ENCODE results near the gene ABHD2.
"Not testable (repeated sequence)": the region's sequence is repeated elsewhere in the genome, so short reads cannot be mapped to it uniquely, and the experiment has no call there.

Gene ABHD2

GRCh38 chr15:89119489-89120478 lies 31.5 kb downstream of the ABHD2 start:
- DNase-seq (ENCODE audit: low read depth in 2 of 3, low spot score in 2 of 3), result no peak

- DNase-seq (ENCODE audit: low read depth in 2 of 3, low spot score in 2 of 3), result not testable (repeated sequence)
Measured at GRCh38 chr15:89120479-89121000, 32.3 kb downstream of the ABHD2 start.

GRCh38 chr15:89121414-89121813 lies 33.2 kb downstream of the ABHD2 start:
- DNase-seq (ENCODE audit: low read depth in 2 of 3, low spot score in 2 of 3), result no peak

GRCh38 chr15:89122505-89123180 lies 34.4 kb downstream of the ABHD2 start:
- no peak for DNase-seq (ENCODE audit: low read depth in 2 of 3, low spot score in 2 of 3)

GRCh38 chr15:89123181-89123525 lies 34.9 kb downstream of the ABHD2 start:
- DNase-seq (ENCODE audit: low read depth in 2 of 3, low spot score in 2 of 3), result no peak

- DNase-seq (ENCODE audit: low read depth in 2 of 3, low spot score in 2 of 3), result no peak
Measured at GRCh38 chr15:89125088-89125826, 37.0 kb downstream of the ABHD2 start.

- DNase-seq (ENCODE audit: low read depth in 2 of 3, low spot score in 2 of 3), result no peak
Measured at GRCh38 chr15:89126009-89126408, 37.8 kb downstream of the ABHD2 start.

GRCh38 chr15:89127054-89127702 lies 38.9 kb downstream of the ABHD2 start:
- DNase-seq (ENCODE audit: low read depth in 2 of 3, low spot score in 2 of 3), result no peak

- DNase-seq (ENCODE audit: low read depth in 2 of 3, low spot score in 2 of 3), result no peak
Measured at GRCh38 chr15:89128320-89129122, 40.3 kb downstream of the ABHD2 start.

GRCh38 chr15:89129123-89129815 lies 41.0 kb downstream of the ABHD2 start:
- no peak for DNase-seq (ENCODE audit: low read depth in 2 of 3, low spot score in 2 of 3)

- no peak for DNase-seq (ENCODE audit: low read depth in 2 of 3, low spot score in 2 of 3)
Measured at GRCh38 chr15:89129816-89130134, 41.5 kb downstream of the ABHD2 start.

GRCh38 chr15:89130201-89130600 lies 41.9 kb downstream of the ABHD2 start:
- no peak for DNase-seq (ENCODE audit: low read depth in 2 of 3, low spot score in 2 of 3)

GRCh38 chr15:89131731-89132130 lies 43.5 kb downstream of the ABHD2 start:
- no peak for DNase-seq (ENCODE audit: low read depth in 2 of 3, low spot score in 2 of 3)

- no peak for DNase-seq (ENCODE audit: low read depth in 2 of 3, low spot score in 2 of 3)
Measured at GRCh38 chr15:89132611-89133507, 44.6 kb downstream of the ABHD2 start.

GRCh38 chr15:89135387-89136077 lies 47.3 kb downstream of the ABHD2 start:
- not testable (repeated sequence) for DNase-seq (ENCODE audit: low read depth in 2 of 3, low spot score in 2 of 3)

- DNase-seq (ENCODE audit: low read depth in 2 of 3, low spot score in 2 of 3), result no peak
Measured at GRCh38 chr15:89136078-89136806, 48.0 kb downstream of the ABHD2 start.

Data from activated CD8-positive, alpha-beta memory T cell treated with anti-CD3 and anti-CD28 coated beads for 48 hours (primary cell).